ENCODE results near the gene SLC12A9.

Gene SLC12A9

GRCh38 chr7:100884736-100885439, 32.4 kb downstream of the SLC12A9 start:
- no peak for DNase-seq (ENCODE audit: low spot score)

- DNase-seq (ENCODE audit: low spot score), result no peak
Measured at GRCh38 chr7:100885440-100886141, 33.1 kb downstream of the SLC12A9 start.

- peak; percentile 69 for DNase-seq (ENCODE audit: low spot score)
Measured at GRCh38 chr7:100886142-100886935, 33.8 kb downstream of the SLC12A9 start.

- DNase-seq (ENCODE audit: low spot score), result no peak
Measured at GRCh38 chr7:100886936-100887515, 34.5 kb downstream of the SLC12A9 start.

- no peak for DNase-seq (ENCODE audit: low spot score)
Measured at GRCh38 chr7:100887516-100888290, 35.2 kb downstream of the SLC12A9 start.

- DNase-seq (ENCODE audit: low spot score), result peak; percentile 78
Measured at GRCh38 chr7:100888291-100888987, 35.9 kb downstream of the SLC12A9 start.

GRCh38 chr7:100888988-100889750, 36.7 kb downstream of the SLC12A9 start, which contains the start of gene UFSP1:
TSS of gene UFSP1 (minus strand) at chr7:100889715. CDS start at chr7:100889271, 444 bp downstream.
- no peak for DNase-seq (ENCODE audit: low spot score)

GRCh38 chr7:100890653-100891567, 38.4 kb downstream of the SLC12A9 start:
- no peak for DNase-seq (ENCODE audit: low spot score)

- DNase-seq (ENCODE audit: low spot score), result no peak
Measured at GRCh38 chr7:100891568-100892247, 39.2 kb downstream of the SLC12A9 start.

- DNase-seq (ENCODE audit: low spot score), result no peak
Measured at GRCh38 chr7:100892364-100893317, 40.1 kb downstream of the SLC12A9 start.

- no peak for DNase-seq (ENCODE audit: low spot score)
Measured at GRCh38 chr7:100893318-100893895, 40.9 kb downstream of the SLC12A9 start.

- DNase-seq (ENCODE audit: low spot score), result no peak
Measured at GRCh38 chr7:100893910-100894721, 41.6 kb downstream of the SLC12A9 start.

- DNase-seq (ENCODE audit: low spot score), result no peak
Measured at GRCh38 chr7:100894860-100895700, 42.6 kb downstream of the SLC12A9 start.

- DNase-seq (ENCODE audit: low spot score), result no peak
Measured at GRCh38 chr7:100895701-100895955, 43.1 kb downstream of the SLC12A9 start, which contains the start of gene ACHE. TSS of gene ACHE (minus strand) at chr7:100895888. CDS start at chr7:100894232, 1,656 bp downstream.

Measured in putamen (tissue), 1 donor.